GM11168 (cell line): ENCODE results near the gene DMBT1.

Experiments used
- in situ Hi-C: fragments of 300-500 bp; cut with MboI; formaldehyde crosslinking; loops from one replicate; pipeline ENCODE4 v1.12.0; 2022; ENCODE audit warnings: low sequenced_read_pairs; ENCODE audit not compliant: unreplicated experiment

The DMBT1 gene

DNA sequence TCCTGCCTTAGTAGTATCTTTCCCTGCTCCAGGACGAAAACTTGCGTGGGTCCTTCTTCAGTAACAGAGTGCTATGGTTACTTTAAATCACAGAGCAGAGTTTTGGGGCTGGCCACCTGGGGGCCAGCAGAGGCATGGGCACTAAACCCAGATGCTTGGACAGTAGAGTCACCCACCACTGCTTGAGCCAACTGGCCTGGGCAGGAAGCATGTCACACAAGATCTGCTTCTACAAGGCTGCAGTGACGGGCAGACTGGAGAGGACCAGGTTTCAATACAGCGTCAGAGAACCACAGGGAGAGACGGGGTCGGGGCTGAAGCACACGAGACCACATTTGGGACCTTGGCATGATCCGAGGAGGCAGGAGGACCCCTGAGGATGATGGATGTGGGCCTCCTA lies 14.3 kb upstream of the DMBT1 start:
- in situ Hi-C loops = no loop called here

DNA sequence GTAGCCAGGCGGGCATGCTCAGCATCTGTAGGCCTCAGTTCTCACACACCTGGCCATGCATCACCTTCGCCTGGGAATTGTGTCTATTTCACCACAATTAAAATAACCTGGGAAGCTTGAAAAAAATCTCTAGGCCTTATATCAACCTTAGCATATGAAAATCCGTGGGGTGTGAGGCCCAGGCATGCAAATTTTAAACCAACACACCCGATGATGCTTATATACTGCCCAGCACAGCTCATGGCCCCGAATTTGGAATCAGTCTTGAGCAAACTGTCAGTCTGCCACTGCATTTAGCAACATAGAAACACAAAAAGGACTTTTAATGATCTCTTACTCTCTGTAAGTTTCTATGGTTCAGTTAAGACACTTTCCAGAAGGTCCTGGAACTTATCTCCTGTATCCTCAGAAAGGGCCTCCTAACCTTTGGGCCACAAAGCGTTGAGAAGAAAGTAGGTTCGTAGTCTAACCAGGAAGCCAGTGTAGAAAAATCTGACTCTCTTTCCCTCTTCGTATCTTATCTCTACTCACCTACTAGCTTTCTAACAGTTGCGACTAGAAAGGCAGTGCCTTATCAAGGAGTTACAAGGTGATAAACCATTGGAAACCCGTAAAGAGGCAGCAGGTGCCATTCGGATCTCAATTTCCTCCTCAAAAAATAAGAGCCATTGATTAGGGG lies 12.0 kb upstream of the DMBT1 start:
- in situ Hi-C loops = no loop called here

DNA sequence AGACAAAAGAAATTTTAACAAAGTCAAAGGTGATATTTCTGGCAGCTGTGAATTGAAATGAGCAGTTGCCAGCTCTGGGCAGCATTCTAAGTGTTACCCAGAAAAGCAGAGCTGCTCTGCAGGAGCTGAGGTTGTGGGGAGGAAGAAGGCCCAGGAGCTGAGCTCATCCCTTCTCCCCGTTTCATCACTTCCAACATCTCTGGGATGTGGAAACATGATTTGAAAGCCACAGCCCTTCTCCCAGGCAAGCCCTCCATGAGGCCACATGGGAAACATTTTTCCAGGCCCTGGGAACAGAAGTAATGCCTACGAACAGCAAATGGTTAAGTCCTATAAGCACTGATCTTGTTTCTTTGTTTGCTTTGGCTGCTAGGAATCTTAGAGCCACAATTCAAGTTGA lies 10.9 kb upstream of the DMBT1 start:
- in situ Hi-C loops = loop anchor here (25.0 kb wide), 1 partner anchor 262 kb away; no protein-coding TSS in a partner anchor

GRCh38 chr10:122550427-122550826 lies 10.1 kb upstream of the DMBT1 start:
- in situ Hi-C loops = loop anchor here (25.0 kb wide), 1 partner anchor 263 kb away; no protein-coding TSS in a partner anchor

DNA sequence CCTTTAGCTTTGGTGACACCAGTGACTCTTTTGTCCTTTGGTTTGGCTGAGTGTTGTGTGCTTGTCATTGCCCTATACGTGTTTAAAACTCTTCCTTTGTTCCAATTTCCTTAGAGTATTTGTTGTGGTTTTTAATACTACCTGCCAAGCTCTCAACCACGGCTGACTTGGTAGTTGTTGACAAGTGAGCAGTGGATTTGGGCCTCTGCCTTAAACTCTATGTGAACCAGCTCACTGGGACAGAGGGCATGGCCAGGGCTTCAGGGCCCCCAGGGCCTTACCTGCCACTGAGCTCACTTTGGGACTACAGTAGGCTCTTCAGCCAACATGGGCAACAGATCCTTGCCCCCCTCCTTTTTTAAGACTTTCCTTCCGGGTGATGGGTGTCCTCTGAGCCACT lies 9.6 kb upstream of the DMBT1 start:
- in situ Hi-C loops = loop anchor here (25.0 kb wide), 1 partner anchor 264 kb away; no protein-coding TSS in a partner anchor

- in situ Hi-C loops = loop anchor here (25.0 kb wide), 1 partner anchor 264 kb away; no protein-coding TSS in a partner anchor
Measured at GRCh38 chr10:122551450-122551849, 9.1 kb upstream of the DMBT1 start.

- in situ Hi-C loops = loop anchor here (25.0 kb wide), 1 partner anchor 266 kb away; no protein-coding TSS in a partner anchor
Measured at GRCh38 chr10:122553341-122553740, 7.2 kb upstream of the DMBT1 start.

- in situ Hi-C loops = loop anchor here (25.0 kb wide), 1 partner anchor 267 kb away; no protein-coding TSS in a partner anchor
Measured at GRCh38 chr10:122554131-122555036, 6.2 kb upstream of the DMBT1 start.

DNA sequence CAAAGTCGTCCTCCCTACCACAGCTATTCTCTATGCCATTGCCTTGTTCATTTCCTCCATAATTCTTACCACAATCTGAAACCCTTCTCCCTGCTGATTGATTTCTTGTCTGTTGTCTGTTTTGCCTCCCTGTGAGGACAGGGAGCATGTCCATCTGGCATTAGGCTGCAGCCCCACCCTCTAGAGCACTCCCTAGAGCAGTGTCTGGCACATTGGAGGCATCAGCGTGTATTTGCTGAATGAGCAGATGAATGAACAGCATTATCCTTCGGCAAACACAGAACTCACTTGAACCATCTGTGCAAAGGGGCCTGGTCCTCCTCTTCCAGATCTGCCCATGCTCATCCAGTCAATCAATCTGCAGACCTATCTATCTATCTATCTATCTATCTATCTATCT lies 5.1 kb upstream of the DMBT1 start:
- in situ Hi-C loops = loop anchor here (25.0 kb wide), 1 partner anchor 268 kb away; no protein-coding TSS in a partner anchor

GRCh38 chr10:122557516-122557915 lies 3.0 kb upstream of the DMBT1 start:
- in situ Hi-C loops = loop anchor here (25.0 kb wide), 1 partner anchor 270 kb away; no protein-coding TSS in a partner anchor

- in situ Hi-C loops = loop anchor here (25.0 kb wide), 1 partner anchor 271 kb away; no protein-coding TSS in a partner anchor
Measured at GRCh38 chr10:122558452-122558851, 2.1 kb upstream of the DMBT1 start.

DNA sequence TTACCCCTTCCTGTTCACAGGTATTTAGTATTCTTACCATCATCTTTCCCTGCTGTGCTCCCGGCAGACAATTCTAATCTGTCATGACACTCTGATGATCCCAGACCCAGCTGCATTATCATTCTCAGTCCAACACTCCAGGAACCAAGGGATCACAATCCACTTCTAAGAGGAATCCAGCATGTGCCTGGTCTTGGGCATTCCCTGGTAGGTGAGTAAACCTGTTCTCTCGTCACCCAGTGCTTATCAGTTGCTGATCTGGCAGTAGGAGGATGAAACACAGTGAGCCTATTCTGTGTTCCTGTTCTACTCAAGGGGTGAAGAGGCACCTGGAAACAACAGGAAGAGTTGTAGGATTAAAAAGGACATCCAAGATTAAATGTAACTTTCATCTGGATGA lies 1.3 kb upstream of the DMBT1 start:
- in situ Hi-C loops = loop anchor here (25.0 kb wide), 1 partner anchor 272 kb away; no protein-coding TSS in a partner anchor

DNA sequence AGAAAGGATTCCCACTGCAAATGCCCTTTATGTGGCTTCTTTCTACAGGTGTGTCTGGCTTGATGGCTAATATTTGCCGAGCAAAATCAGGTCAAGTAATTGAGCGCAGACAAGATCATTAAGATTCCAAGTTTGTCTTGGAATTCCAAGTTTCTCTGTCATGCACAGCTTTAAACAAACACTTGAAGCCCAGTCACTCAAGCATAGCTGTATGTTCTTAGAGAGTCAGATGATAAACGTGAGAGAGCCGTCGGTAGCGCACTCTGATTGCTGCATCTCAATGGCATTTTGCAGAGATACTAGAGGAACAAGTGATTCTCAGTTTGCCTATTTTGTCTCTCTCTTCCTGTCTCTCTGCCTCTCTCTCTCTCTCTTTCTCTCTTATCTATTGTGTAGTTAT lies 658 bp downstream of the DMBT1 start:
- in situ Hi-C loops = loop anchor here (25.0 kb wide), 1 partner anchor 274 kb away; no protein-coding TSS in a partner anchor

DNA sequence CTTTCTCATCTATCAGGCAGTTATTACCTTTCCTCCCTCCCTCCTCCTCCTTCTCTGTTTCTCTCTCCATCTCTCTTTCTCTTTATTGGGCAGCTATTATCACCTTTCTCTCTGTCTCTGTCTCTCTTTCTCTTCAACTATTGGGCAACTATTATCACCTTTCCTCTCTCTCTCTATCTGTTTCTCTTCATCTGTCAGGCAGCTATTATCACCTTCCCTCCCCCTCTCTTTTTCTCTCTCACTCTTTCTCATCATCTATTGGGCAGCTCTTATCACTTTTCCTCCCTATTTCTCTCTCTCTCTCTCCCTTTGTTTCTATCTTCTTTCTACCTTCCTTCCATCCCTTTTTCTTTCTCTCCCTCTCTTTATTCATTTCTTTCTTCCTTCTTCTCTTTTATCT lies 1.2 kb downstream of the DMBT1 start:
- in situ Hi-C loops = loop anchor here (25.0 kb wide), 1 partner anchor 274 kb away; no protein-coding TSS in a partner anchor

GRCh38 chr10:122564980-122565379 lies 4.4 kb downstream of the DMBT1 start:
- in situ Hi-C loops = loop anchor here (25.0 kb wide), 1 partner anchor 278 kb away; no protein-coding TSS in a partner anchor

DNA sequence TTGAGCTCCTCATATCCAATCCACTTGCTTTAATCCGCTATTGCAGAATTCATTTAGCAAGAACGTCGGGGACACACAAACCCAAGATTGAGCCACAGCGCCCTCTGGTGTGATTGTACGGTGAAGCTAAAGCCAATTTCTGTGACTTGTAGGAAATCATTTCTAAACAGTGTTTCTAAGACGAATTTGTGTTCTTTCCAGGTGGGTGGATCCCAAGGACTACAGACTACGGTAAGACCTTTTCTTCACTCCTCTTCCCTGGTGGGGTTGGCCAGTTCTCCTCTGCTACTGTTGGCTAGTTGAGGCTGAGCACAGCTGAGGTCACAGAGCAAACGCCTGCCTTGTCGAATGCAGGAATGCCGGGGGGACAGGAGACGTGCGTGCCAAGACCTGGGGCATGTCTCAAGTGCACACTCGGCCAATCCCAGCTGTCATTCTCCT lies 5.2 kb downstream of the DMBT1 start:
- in situ Hi-C loops = loop anchor here (25.0 kb wide), 1 partner anchor 278 kb away; no protein-coding TSS in a partner anchor

GRCh38 chr10:122566632-122567031 lies 6.1 kb downstream of the DMBT1 start:
- in situ Hi-C loops = loop anchor here (25.0 kb wide), 1 partner anchor 279 kb away; no protein-coding TSS in a partner anchor

DNA sequence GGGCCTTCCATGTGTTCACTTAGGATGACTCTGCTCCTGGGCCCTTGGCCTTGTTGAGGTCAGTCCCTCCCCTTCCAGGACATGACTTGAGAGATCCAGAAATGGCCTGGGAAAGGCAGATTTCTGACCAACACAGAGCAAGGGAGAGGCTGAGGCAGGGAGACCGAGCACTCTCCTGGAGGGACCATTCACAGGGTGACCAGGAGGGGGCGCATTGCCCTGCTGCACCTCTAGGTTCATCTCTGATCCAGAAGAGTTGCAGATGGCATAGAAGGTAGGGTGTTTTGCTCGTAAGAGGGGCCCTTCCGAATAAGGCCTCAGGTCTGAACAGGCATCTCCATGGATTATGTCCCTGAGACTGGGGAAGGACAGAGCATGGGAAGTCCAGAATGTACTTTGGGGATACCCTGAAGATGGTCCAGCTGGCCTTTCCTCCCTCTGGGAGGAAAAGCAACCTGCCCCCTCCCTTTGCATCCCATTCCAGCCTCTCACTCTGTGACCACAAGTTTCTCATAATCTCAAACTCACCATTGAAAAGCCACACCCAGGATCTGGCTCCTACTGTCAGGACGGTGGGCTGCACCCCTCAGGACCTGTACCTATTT lies 6.6 kb downstream of the DMBT1 start:
- in situ Hi-C loops = loop anchor here (25.0 kb wide), 1 partner anchor 280 kb away; no protein-coding TSS in a partner anchor

- in situ Hi-C loops = loop anchor here (25.0 kb wide), 1 partner anchor 281 kb away; no protein-coding TSS in a partner anchor
Measured at GRCh38 chr10:122568551-122568950, 8.0 kb downstream of the DMBT1 start.

- in situ Hi-C loops = loop anchor here (25.0 kb wide), 1 partner anchor 284 kb away; no protein-coding TSS in a partner anchor
Measured at GRCh38 chr10:122570920-122571319, 10.4 kb downstream of the DMBT1 start.
